ENCODE results near the gene ATF6. TPM values are rescaled to one million over a fixed set of nuclear protein-coding genes. Genes with fewer than 3 reads are reported as not detected.
A peak's percentile ranks its signal among the peaks of the same experiment; 100 is the strongest.
"Not testable (repeated sequence)": the region's sequence is repeated elsewhere in the genome, so short reads cannot be mapped to it uniquely, and the experiment has no call there.

Gene ATF6
- total RNA-seq, 1 donor from 2014 or later, result 31.3 TPM

DNA sequence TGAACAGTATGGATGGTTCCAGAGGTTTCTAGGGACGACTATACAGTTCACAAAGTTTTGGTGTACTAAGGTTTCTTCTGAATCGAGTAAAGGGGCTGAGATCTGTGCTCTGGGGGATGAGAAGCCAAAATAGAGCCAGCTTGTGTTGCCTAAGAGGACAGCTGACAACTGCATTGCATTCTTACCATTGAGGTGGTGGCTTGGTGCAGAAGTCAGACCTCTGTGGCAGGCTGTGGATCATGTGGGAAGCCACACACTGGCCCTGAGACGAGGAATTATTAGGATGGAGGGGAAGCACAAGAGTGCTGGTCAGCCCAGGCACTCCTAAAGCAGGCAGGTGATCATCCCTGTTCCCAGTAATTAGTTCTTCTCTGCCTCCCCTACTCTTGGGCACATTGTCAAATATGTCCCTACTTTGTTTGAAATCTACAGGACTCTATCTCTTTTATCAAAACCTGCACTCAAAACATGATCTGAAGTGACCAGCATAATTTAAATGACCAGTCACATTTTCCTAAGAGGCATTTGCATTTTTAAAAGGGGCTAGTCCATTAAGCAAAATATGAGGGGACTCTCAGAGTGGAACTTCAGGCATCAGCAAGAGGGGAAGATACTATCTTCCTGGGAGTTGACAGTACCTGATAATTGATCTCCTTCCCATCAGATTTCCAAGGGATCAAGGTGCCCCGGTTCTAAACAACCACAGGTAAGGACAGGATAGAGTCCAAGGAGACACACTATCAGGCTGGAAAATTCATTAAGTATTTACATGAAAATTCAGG, 45.0 kb upstream of the ATF6 start, which contains the start of gene FCRLB:
Gene FCRLB, plus strand, starts transcription at position 589 of the 782 bp plus-strand sequence. CDS start 1,129 bp downstream, outside the sequence.
- no peaks in the 10 kb centered on the region for H3K9me3 ChIP-seq
- H3K36me3 ChIP-seq, result no peaks in the 10 kb centered on the region
- ATAC-seq (no peak), DNase-seq (no peak)
- TF ChIP-seq, protein P1, sequence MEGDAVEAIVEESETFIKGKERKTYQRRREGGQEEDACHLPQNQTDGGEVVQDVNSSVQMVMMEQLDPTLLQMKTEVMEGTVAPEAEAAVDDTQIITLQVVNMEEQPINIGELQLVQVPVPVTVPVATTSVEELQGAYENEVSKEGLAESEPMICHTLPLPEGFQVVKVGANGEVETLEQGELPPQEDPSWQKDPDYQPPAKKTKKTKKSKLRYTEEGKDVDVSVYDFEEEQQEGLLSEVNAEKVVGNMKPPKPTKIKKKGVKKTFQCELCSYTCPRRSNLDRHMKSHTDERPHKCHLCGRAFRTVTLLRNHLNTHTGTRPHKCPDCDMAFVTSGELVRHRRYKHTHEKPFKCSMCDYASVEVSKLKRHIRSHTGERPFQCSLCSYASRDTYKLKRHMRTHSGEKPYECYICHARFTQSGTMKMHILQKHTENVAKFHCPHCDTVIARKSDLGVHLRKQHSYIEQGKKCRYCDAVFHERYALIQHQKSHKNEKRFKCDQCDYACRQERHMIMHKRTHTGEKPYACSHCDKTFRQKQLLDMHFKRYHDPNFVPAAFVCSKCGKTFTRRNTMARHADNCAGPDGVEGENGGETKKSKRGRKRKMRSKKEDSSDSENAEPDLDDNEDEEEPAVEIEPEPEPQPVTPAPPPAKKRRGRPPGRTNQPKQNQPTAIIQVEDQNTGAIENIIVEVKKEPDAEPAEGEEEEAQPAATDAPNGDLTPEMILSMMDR (IDR thresholded peaks at IDR 0.05), result no peak
- H3K4me1 ChIP-seq, result peaks cover 15% of the 10 kb centered on the region
- H3K27me3 ChIP-seq (ENCODE audit: low read depth), result peaks cover 7% of the 10 kb centered on the region
- intact Hi-C loops (cut with DNase I), result no loop called here
- no peak within 1 kb of the TSS for H3K27ac ChIP-seq
- no peak within 1 kb of the TSS for H3K4me3 ChIP-seq

DNA sequence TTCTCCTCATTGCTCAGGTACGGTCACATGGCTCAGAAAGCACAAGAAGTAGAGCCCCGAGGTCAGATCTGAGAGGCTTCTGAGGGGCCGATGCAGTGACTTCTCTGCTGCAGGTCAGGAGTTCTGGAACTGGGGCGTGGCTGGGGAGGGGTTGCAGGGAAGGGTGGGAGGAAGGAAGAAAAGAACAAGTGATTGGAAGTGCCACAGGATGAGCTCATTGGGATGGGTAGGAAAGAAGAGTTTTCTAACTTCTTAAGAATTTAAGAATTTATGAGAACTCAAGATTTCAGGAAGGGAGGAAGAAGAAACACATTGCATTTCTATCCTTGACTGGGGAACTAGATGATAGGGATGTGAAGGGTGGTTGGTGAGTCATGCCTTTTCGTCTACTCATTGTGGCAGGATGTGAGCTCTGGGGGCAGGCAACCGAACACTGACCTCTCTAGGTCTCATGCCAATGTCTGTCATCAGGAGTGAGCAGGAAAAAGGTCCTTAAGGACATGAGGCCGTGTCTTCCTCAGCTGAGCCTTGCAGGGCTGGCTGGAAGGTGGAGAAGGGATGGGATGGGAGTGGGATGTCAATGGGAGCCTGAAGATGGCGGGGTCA, 44.3 kb upstream of the ATF6 start:
- Histone ChIP-seq H3K4me1 (peaks cover 15% of the 10 kb centered on the region), H3K27me3 (ENCODE audit: low read depth) (peaks cover 7% of the 10 kb centered on the region), H3K27ac (no peak overlapping the region), H3K4me3 (no peak overlapping the region), H3K9me3 (no peaks in the 10 kb centered on the region), H3K36me3 (no peaks in the 10 kb centered on the region)
- intact Hi-C loops (cut with DNase I), result no loop called here
- TF ChIP-seq, protein P1 (IDR thresholded peaks at IDR 0.05), result no peak
- no peak for DNase-seq
- ATAC-seq, result no peak

DNA sequence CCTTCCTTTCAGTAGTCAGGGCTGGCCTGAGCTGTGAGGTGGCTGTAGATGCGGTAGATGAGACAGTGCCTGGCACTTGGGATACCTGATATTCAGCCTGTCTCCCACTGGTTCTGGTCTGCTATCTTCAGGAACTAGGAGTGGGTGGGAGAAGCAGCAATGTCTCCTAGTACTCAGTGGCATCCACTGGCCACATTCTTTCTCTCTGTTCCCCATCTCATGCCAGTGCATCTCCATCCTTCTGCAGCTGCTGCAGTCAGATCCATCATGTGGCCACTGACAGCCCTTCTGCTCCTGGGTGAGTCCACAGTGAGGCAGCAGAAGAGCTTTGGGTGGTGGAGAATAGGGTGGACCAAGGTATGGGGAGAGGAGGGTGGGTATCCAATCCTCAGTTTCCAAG, 43.7 kb upstream of the ATF6 start:
- peaks cover 7% of the 10 kb centered on the region for H3K27me3 ChIP-seq (ENCODE audit: low read depth)
- H3K4me3 ChIP-seq, result no peak overlapping the region
- DNase-seq, result no peak
- H3K9me3 ChIP-seq, result no peaks in the 10 kb centered on the region
- no peak overlapping the region for H3K27ac ChIP-seq
- intact Hi-C loops (cut with DNase I), result no loop called here
- TF ChIP-seq, protein P1 (IDR thresholded peaks at IDR 0.05), result no peak
- H3K4me1 ChIP-seq, result peaks cover 18% of the 10 kb centered on the region
- no peak for ATAC-seq
- no peaks in the 10 kb centered on the region for H3K36me3 ChIP-seq

GRCh38 chr1:161723459-161724141, 42.5 kb upstream of the ATF6 start:
- Histone ChIP-seq H3K4me3 (no peak overlapping the region), H3K27me3 (ENCODE audit: low read depth) (peaks cover 7% of the 10 kb centered on the region), H3K27ac (no peak overlapping the region), H3K36me3 (no peaks in the 10 kb centered on the region), H3K9me3 (no peaks in the 10 kb centered on the region), H3K4me1 (peaks cover 22% of the 10 kb centered on the region)
- TF ChIP-seq, protein P1 (IDR thresholded peaks at IDR 0.05), result no peak
- DNase-seq, result no peak
- ATAC-seq, result no peak
- intact Hi-C loops (cut with DNase I), result no loop called here

DNA sequence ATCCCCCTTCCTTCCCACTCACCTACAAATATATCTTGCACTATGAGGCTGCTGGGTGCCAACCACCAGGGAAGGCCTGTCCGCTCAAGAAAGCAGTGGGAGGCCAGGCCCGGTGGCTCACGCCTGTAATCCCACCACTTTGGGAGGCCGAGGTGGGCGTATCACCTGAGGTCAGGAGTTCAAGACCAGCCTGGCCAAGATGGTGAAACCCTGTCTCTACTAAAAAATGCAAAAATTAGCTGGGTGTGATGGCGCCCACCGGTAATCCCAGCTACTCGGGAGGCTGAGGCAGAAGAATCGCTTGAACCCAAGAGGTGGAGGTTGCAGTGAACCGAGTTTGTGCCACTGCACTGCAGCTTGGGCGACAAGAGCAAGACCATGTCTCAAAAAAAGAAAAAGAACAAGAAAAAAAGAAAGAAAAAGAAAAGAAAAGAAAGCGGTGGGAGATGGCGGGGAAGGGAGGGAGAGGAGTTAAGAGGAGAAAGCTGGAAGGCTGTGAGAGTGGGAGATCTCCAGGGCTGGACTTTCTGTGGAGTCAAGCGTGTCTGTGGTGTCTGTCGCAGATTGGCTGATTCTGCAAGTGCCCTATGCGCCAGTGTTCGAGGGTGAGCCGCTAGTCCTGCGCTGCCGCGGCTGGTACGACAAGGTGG, 40.7 kb upstream of the ATF6 start:
- H3K36me3 ChIP-seq; intact Hi-C loops (cut with DNase I); H3K9me3 ChIP-seq; H3K27me3 ChIP-seq (ENCODE audit: low read depth); DNase-seq; ATAC-seq: not testable (repeated sequence)
- Histone ChIP-seq H3K27ac (peak overlapping the region; percentile 90), H3K4me1 (peaks cover 17% of the 10 kb centered on the region), H3K4me3 (peak overlapping the region; percentile 75)
